SK-N-MC (cell line): Measurements from ENCODE around the gene PLCXD1.

Experiments
- EZH2 ChIP-seq: fragments of 200-600 bp; sonication (generic); IDR thresholded peaks from one replicate; pipeline ENCODE4 v1.6.1; 2017; ENCODE audit warnings: antibody characterized with exemption
- POLR2AphosphoS5 ChIP-seq: IDR thresholded peaks from 2 replicates; pipeline ENCODE4 v1.6.1; 2012; ENCODE audit warnings: mild to moderate bottlenecking, low read depth, low read length, borderline replicate concordance

- TF ChIP-seq POLR2AphosphoS5, result no peak
- TF ChIP-seq EZH2, result no peak
Observed at GRCh38 chrX:311156-312129, 30.3 kb downstream of the PLCXD1 start.
